Lung (tissue), 16 donors: ENCODE measurements around the gene CEP170B. TPM values are rescaled to one million over a fixed set of nuclear protein-coding genes. Genes with fewer than 3 reads are reported as not detected.

ENCODE experiments used
- ATAC-seq: fragments of 200-7000 bp; cut with Tn5 transposase; one replicate; pipeline ENCODE4 v1.9.1; 2020; ENCODE audit warnings: moderate number of reproducible peaks; ENCODE audit not compliant: insufficient read depth, low FRiP score
- DNase-seq, 3 donors: peaks; one replicate each; pipeline ENCODE4 v3.0.0-alpha.2; 2013 to 2017
- H3K27ac ChIP-seq, 2 donors: one replicate each; pipeline ENCODE4 v1.5.1; 2013; ENCODE audit warnings: mild to moderate bottlenecking in 2 of 2, moderate library complexity in 2 of 2, control low read depth in 1 of 2, inconsistent platforms in 1 of 2, low read depth in 1 of 2, low read length in 1 of 2
- H3K27me3 ChIP-seq, 3 donors: one replicate each; pipeline ENCODE4 v1.5.1; 2013; ENCODE audit warnings: low read length in 2 of 3; ENCODE audit not compliant: control insufficient read depth in 3 of 3, insufficient read depth in 3 of 3
- H3K36me3 ChIP-seq, 4 donors: one replicate each; pipeline ENCODE4 v1.5.1; 2013; ENCODE audit warnings: low read length in 4 of 4, mild to moderate bottlenecking in 1 of 4, moderate library complexity in 1 of 4; ENCODE audit not compliant: control insufficient read depth in 4 of 4, insufficient read depth in 4 of 4
- H3K4me1 ChIP-seq, 5 donors: one replicate each; pipeline ENCODE4 v1.5.1; 2013; ENCODE audit warnings: low read length in 5 of 5, mild to moderate bottlenecking in 2 of 5, moderate library complexity in 1 of 5; ENCODE audit not compliant: control insufficient read depth in 5 of 5, insufficient read depth in 5 of 5
- H3K4me3 ChIP-seq: one replicate; pipeline ENCODE4 v1.5.1; 2013; ENCODE audit warnings: mild to moderate bottlenecking, control low read depth, moderate library complexity
- H3K9ac ChIP-seq, 2 donors: one replicate each; pipeline ENCODE4 v1.5.1; 2013; ENCODE audit warnings: low read length in 2 of 2, control low read depth in 1 of 2; ENCODE audit not compliant: insufficient read depth in 1 of 2
- H3K9me3 ChIP-seq, 4 donors: one replicate each; pipeline ENCODE4 v1.5.1; 2013; ENCODE audit warnings: low read length in 3 of 4, mild to moderate bottlenecking in 1 of 4, moderate library complexity in 1 of 4; ENCODE audit not compliant: control insufficient read depth in 4 of 4, insufficient read depth in 3 of 4
- CTCF ChIP-seq: IDR thresholded peaks from 2 replicates; pipeline ENCODE4 v1.5.1; 2012; ENCODE audit warnings: mild to moderate bottlenecking; ENCODE audit errors: control extremely low read depth, extremely low read depth
- WGBS, 2 donors: extraction: QIAGEN DNeasy Blood & Tissue Kit; methylation state at CpG; one replicate each; pipeline ENCODE4 v1.1.7; 2013; 5-methylcytosine and 5-hydroxymethylcytosine counted together
- long read RNA-seq, 5 donors: transcript quantifications; one replicate each; lab custom pipeline, GENCODE V29; 2026
- polyA plus RNA-seq, 2 donors: library from polyadenylated mRNA; stranded (reverse); fragments of 200-250 nt; gene quantifications; one replicate each; pipeline ENCODE4 v1.2.1, GENCODE V29; 2013
- total RNA-seq, 2 donors: library from RNA; depleted of rRNA in 1 of 2; stranded (reverse); fragments of >200 nt in 1 of 2; gene quantifications; one replicate each; pipeline ENCODE4 v1.2.1, GENCODE V29; 2014 to 2021
- donor health status: control.
- donor health status: control.
- donor health status: Bipolar disorder and iron deficiency.
- donor health status: healthy.
- donor health status: DM: yes; HTN: yes; CAD: no.

CEP170B gene
- total RNA-seq (10 to 100 TPM; 12.1 to 50.3 TPM), polyA plus RNA-seq (10 to 100 TPM; 12.7 to 17.6 TPM)
- long read RNA-seq, donor 1 = 0 reads
- long read RNA-seq, donor 2, partial matches to known transcripts = 0 of 1 reads
- long read RNA-seq, donor 2, other reads (novel, unspliced or antisense) = 0 of 1 reads
- long read RNA-seq, donor 3 = 0 reads
- long read RNA-seq, donor 4 = 0 reads
- long read RNA-seq, donor 5, partial matches to known transcripts = 0 of 1 reads
- long read RNA-seq, donor 5, other reads (novel, unspliced or antisense) = 0 of 1 reads

- WGBS, 2 donors = 0 to 1% methylated on average over 28 to 88 of the region's 88 CpGs
- peak; percentile 20 for ATAC-seq
- peak within 1 kb of the TSS in 1 of 2 donors; percentile 25 for H3K9ac ChIP-seq
- TF ChIP-seq CTCF = no peak
- DNase-seq = peak; percentile 26 to 55 (median 35)
- peaks cover 0 to 2% (median under 1%) of the 10 kb centered on the region in 4 donors for H3K36me3 ChIP-seq
- peaks cover 0 to 18% (median 5%) of the 10 kb centered on the region in 3 donors for H3K27me3 ChIP-seq
- H3K4me1 ChIP-seq = peaks cover 0 to 16% (median 4%) of the 10 kb centered on the region in 5 donors
- H3K27ac ChIP-seq = peak within 1 kb of the TSS; percentile 53 to 72
- H3K9me3 ChIP-seq = peaks cover 0 to 3% (median 1%) of the 10 kb centered on the region in 4 donors
- peak within 1 kb of the TSS; percentile 40 for H3K4me3 ChIP-seq
Measured at GRCh38 chr14:104865081-104865630, at the start of gene CEP170B. CEP170B (plus strand) TSS chr14:104865268; CDS start chr14:104868451, 3,183 bp downstream.

DNA sequence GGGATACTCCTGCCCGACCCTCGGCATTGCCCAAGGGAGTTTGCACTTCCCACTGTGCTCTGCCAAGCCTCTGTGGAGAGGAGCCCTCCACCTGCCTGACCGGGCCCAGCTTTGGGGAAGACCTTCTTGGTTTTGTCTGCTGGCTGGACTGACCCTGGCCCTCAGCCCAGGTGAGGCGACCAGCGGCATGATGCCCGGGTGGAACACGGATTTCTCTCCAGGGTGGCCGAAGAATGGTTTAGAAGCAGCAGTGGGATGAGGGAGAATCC is 48.5 kb upstream of the CEP170B start:
- ATAC-seq = no peak

DNA sequence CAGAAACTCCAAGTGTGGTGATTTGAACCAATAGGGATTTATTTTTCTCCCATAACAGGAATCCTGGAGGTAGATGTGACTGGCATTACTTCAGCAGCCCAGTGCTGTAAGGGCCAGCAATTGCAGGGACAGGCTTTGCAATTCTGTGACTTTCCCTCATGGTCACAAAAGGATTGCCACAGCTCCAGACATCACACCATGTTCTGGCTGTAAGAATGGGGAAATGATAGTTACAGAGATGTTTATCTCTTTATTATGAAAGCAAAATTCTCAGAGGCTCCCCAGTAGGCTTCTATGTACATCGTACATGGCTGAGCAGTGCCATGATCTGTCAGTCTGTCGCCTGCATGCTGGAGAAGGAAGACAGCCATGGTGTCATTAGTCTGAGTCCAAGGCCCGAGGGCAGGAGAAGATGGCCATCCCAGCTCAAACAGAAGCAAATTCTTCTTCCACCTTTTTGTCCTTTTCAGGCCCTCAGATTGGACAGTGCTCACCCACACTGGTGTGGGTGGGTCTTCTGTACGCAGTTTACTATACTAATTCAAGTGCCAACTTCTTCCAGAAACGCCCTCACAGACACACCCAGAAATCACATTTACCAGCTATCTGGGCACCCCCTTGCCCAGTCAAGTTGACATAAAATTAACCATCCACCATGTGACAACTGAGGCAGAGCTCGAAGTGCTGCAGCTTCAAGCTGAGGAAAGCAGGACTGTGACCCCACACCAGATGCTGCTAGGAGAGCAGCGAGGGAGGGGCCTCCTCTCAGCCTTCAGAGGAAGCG is 46.9 kb upstream of the CEP170B start:
- H3K4me3 ChIP-seq = no peak overlapping the region
- H3K27ac ChIP-seq = no peak overlapping the region
- WGBS, 2 donors = 93% methylated on average over 8 of the region's 8 CpGs
- DNase-seq (no peak), ATAC-seq (no peak)
- peaks cover 0 to 7% (median 3%) of the 10 kb centered on the region in 4 donors for H3K36me3 ChIP-seq
- TF ChIP-seq CTCF = no peak
- peaks cover 0 to 11% (median 0%) of the 10 kb centered on the region in 5 donors for H3K4me1 ChIP-seq
- no peak overlapping the region for H3K9ac ChIP-seq
- H3K9me3 ChIP-seq = peaks cover 0 to 4% (median 0%) of the 10 kb centered on the region in 4 donors
- H3K27me3 ChIP-seq = no peaks in the 10 kb centered on the region

More for the DNA sequence above, 48.5 kb upstream of the CEP170B start:
- Histone ChIP-seq H3K36me3 (peaks cover 0 to 7% (median 3%) of the 10 kb centered on the region in 4 donors), H3K9ac (peak overlapping the region; percentile 84 to 90), H3K4me1 (peaks cover 0 to 11% (median 0%) of the 10 kb centered on the region in 5 donors), H3K9me3 (peaks cover 0 to 4% (median 0%) of the 10 kb centered on the region in 4 donors), H3K27me3 (no peaks in the 10 kb centered on the region), H3K27ac (peak overlapping the region; percentile 85 to 96), H3K4me3 (peak overlapping the region; percentile 54)
- DNase-seq = no peak
- no peak for TF ChIP-seq CTCF
- WGBS, 2 donors = 2 to 6% methylated on average over 8 of the region's 8 CpGs
